Panc1 (cell line): Measurements from ENCODE around the gene PTAR1. TPM values are rescaled to one million over a fixed set of nuclear protein-coding genes. Genes with fewer than 3 reads are reported as not detected.

ENCODE experiments used
- ATAC-seq: fragments of 200-7000 bp; cut with Tn5 transposase; 2 replicates; pipeline ENCODE4 v1.9.1; 2020; ENCODE audit warnings: mild to moderate bottlenecking, moderate library complexity
- BruUV-seq: library from RNA; stranded (reverse); fragments of 400-500 nt; replicated peaks from 2 replicates; lab custom pipeline; 2021; lab: Mats Ljungman, UMichigan
- CTCF ChIA-PET: fragments of 300-600 bp; sonication (Branson Sonifier 250); formaldehyde crosslinking; loops from one replicate; lab custom pipeline; 2022; ENCODE audit warnings: antibody characterized with exemption; lab: Charles Lee
- POLR2A ChIA-PET: fragments of 300-600 bp; sonication (Branson Sonifier 250); formaldehyde crosslinking; loops from one replicate; lab custom pipeline; 2022; ENCODE audit warnings: antibody characterized with exemption; lab: Charles Lee
- DNase-seq: peaks from one replicate; pipeline ENCODE4 v3.0.0-alpha.2; 2010; ENCODE audit warnings: low read depth, low spot score
- H3K27ac ChIP-seq: 2 replicates; pipeline ENCODE4 v1.5.1; 2011; ENCODE audit warnings: mild to moderate bottlenecking, low read length, inconsistent platforms
- H3K27me3 ChIP-seq: fragments of 200-500 bp; sonication (Bioruptor generic); 2 replicates; pipeline ENCODE4 v1.6.0; 2014; ENCODE audit warnings: low read length, inconsistent platforms; ENCODE audit not compliant: control insufficient read depth, insufficient read depth
- H3K36me3 ChIP-seq: fragments of 200-500 bp; sonication (Bioruptor generic); 2 replicates; pipeline ENCODE4 v1.5.1; 2014; ENCODE audit warnings: inconsistent platforms, mild to moderate bottlenecking, low read length, moderate library complexity; ENCODE audit not compliant: control insufficient read depth, insufficient read depth
- H3K4me1 ChIP-seq: 2 replicates; pipeline ENCODE4 v1.5.1; 2011; ENCODE audit warnings: inconsistent platforms, mild to moderate bottlenecking, low read length, moderate library complexity; ENCODE audit not compliant: control insufficient read depth, insufficient read depth
- H3K4me3 ChIP-seq, 2 experiments: 2 replicates each; pipeline ENCODE4 v1.5.1; 2011 to 2012; ENCODE audit warnings: low read depth in 2 of 2, low read length in 2 of 2, mild to moderate bottlenecking in 2 of 2, inconsistent platforms in 1 of 2, moderate library complexity in 1 of 2
- H3K9me3 ChIP-seq: fragments of 200-500 bp; sonication (Bioruptor generic); 2 replicates; pipeline ENCODE4 v1.5.1; 2014; ENCODE audit warnings: low read depth, mild to moderate bottlenecking, inconsistent platforms, low read length, moderate library complexity; ENCODE audit not compliant: control insufficient read depth, insufficient read depth
- POLR2AphosphoS5 ChIP-seq: IDR thresholded peaks from 2 replicates; pipeline ENCODE4 v1.6.1; 2012; ENCODE audit warnings: mild to moderate bottlenecking, low read depth, low read length, moderate library complexity
- SIN3A ChIP-seq: IDR thresholded peaks from 2 replicates; pipeline ENCODE4 v1.6.1; 2012; ENCODE audit warnings: low read depth, mild to moderate bottlenecking, low read length, moderate library complexity, borderline replicate concordance; ENCODE audit not compliant: insufficient read depth
- TCF7L2 ChIP-seq: IDR thresholded peaks from 2 replicates; pipeline ENCODE4 v1.6.1; 2011; ENCODE audit warnings: mild to moderate bottlenecking, low read depth, low read length, inconsistent platforms
- in situ Hi-C: cut with HindIII; loops from 2 replicates; pipeline ENCODE4 v1.10.0; 2016; ENCODE audit warnings: low sequenced_read_pairs, low pct_unique_long_range_greater_than_20kb
- intact Hi-C: fragments of 100-400 bp; cut with micrococcal nuclease; formaldehyde crosslinking; loops from one replicate; pipeline ENCODE4 v1.10.0; 2022; ENCODE audit not compliant: unreplicated experiment
- total RNA-seq: library from RNA; stranded (reverse); gene quantifications from one replicate; pipeline ENCODE4 v1.2.1, GENCODE V29; 2021; ENCODE audit not compliant: unreplicated experiment
- TF ChIP-seq, protein P1 (sequence below): fragments of 450-650 bp; IDR thresholded peaks from 2 replicates; pipeline ENCODE4 v1.5.1; 2017; ENCODE audit warnings: mild to moderate bottlenecking
- TF ChIP-seq, protein P2 (sequence below), 2 experiments: IDR thresholded peaks; 2 replicates each; pipeline ENCODE4 v1.6.1; 2011 to 2012; ENCODE audit warnings: low read depth in 2 of 2, control low read depth in 1 of 2, low read length in 1 of 2, mild to moderate bottlenecking in 1 of 2, moderate library complexity in 1 of 2; ENCODE audit not compliant: insufficient read depth in 1 of 2

PTAR1 gene
- total RNA-seq, 1 experiment from 2014 or later: 26.0 TPM

DNA sequence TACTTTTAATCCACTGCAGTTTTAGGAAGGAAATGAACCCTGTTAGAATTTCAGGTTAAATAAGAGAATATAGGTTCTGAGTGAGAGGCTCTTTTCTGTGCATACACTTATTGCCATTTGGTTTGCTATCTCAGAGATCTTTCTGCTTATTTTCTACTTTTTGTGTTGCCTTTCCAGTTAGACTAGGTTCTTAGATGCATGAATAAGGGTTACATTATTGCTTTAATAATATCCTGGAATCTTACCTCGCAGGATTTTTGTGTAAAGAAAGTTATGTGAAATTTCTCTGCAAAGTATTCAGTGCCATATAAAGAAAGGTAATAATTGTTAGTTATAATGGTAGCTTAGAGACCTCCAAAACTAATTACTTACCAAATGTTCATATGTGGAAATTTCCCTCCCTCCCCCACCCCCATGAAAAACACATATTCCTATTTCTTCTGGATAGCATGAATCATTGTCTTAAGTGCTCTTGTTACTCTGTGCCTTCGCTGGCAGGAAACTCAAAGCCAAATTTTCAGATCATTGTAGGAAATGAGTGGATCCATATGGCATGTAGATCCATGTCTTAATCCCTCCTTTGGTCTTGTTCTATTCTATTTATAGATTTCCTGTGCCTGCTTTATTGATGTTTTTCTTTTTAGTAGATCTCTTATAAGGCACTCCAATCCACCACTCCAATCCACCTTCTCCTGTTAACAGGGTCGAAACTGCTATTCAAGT lies 84.9 kb downstream of the PTAR1 start:
- TF ChIP-seq, protein P1, sequence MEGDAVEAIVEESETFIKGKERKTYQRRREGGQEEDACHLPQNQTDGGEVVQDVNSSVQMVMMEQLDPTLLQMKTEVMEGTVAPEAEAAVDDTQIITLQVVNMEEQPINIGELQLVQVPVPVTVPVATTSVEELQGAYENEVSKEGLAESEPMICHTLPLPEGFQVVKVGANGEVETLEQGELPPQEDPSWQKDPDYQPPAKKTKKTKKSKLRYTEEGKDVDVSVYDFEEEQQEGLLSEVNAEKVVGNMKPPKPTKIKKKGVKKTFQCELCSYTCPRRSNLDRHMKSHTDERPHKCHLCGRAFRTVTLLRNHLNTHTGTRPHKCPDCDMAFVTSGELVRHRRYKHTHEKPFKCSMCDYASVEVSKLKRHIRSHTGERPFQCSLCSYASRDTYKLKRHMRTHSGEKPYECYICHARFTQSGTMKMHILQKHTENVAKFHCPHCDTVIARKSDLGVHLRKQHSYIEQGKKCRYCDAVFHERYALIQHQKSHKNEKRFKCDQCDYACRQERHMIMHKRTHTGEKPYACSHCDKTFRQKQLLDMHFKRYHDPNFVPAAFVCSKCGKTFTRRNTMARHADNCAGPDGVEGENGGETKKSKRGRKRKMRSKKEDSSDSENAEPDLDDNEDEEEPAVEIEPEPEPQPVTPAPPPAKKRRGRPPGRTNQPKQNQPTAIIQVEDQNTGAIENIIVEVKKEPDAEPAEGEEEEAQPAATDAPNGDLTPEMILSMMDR: no peak
- no peak for TF ChIP-seq SIN3A
- TF ChIP-seq, protein P2, sequence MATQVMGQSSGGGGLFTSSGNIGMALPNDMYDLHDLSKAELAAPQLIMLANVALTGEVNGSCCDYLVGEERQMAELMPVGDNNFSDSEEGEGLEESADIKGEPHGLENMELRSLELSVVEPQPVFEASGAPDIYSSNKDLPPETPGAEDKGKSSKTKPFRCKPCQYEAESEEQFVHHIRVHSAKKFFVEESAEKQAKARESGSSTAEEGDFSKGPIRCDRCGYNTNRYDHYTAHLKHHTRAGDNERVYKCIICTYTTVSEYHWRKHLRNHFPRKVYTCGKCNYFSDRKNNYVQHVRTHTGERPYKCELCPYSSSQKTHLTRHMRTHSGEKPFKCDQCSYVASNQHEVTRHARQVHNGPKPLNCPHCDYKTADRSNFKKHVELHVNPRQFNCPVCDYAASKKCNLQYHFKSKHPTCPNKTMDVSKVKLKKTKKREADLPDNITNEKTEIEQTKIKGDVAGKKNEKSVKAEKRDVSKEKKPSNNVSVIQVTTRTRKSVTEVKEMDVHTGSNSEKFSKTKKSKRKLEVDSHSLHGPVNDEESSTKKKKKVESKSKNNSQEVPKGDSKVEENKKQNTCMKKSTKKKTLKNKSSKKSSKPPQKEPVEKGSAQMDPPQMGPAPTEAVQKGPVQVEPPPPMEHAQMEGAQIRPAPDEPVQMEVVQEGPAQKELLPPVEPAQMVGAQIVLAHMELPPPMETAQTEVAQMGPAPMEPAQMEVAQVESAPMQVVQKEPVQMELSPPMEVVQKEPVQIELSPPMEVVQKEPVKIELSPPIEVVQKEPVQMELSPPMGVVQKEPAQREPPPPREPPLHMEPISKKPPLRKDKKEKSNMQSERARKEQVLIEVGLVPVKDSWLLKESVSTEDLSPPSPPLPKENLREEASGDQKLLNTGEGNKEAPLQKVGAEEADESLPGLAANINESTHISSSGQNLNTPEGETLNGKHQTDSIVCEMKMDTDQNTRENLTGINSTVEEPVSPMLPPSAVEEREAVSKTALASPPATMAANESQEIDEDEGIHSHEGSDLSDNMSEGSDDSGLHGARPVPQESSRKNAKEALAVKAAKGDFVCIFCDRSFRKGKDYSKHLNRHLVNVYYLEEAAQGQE (IDR thresholded peaks at IDR 0.05; ENCODE audit: insufficient read depth in 1 of 2, low read depth in 2 of 2, low read length in 1 of 2): no peak
- TF ChIP-seq POLR2AphosphoS5: no peak
- no peak for TF ChIP-seq TCF7L2
- Histone ChIP-seq H3K36me3 (no peaks in the 10 kb centered on the region), H3K9me3 (no peaks in the 10 kb centered on the region), H3K4me3 (no peak overlapping the region), H3K27me3 (peaks cover 3% of the 10 kb centered on the region; the same call in 1 of the 2 replicates), H3K27ac (no peak overlapping the region), H3K4me1 (no peaks in the 10 kb centered on the region)
- no peak for ATAC-seq
- in situ Hi-C loops (no loop called here), intact Hi-C loops (loop anchor here (5.0 kb wide), 1 partner anchor 242 kb away; no protein-coding TSS in a partner anchor)
- BruUV-seq: no TSS peak
- CTCF ChIA-PET: no interaction called here
- POLR2A ChIA-PET: no interaction called here
- no peak for DNase-seq

DNA sequence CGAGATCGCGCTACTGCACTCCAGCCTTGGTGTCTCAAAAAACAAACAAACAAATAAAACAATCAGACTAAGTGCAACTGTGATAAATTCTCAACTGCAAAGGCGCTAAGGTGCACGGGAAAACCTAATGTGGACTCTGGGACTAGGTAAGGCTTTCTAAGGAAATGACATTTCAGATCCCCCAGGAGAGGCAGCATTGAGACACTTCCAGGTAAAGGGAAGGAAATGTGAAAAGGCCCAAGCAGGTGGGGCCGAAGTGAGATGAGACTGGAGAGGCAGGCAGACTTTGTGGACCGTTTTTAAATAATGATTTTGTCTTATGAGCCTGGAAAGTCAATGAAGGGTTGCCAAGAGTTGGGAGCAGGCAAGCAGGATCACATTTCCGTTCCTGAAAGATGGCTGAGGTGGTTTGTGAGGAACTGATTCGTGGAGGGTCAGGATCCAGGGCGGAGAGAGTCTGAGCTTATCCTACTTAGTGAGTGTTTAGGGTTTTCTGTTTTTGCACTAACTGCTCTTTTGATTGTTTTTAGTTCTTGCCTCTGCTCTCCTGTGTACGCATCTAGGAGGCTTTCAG lies 85.6 kb downstream of the PTAR1 start:
- no TSS peak for BruUV-seq
- no peaks in the 10 kb centered on the region for H3K36me3 ChIP-seq
- no peak for ATAC-seq
- no peak for DNase-seq
- TF ChIP-seq, protein P1: no peak
- TF ChIP-seq TCF7L2 (no peak), POLR2AphosphoS5 (no peak), SIN3A (no peak)
- TF ChIP-seq, protein P2 (IDR thresholded peaks at IDR 0.05; ENCODE audit: insufficient read depth in 1 of 2, low read depth in 2 of 2, low read length in 1 of 2): no peak
- ChIA-PET CTCF (no interaction called here), POLR2A (no interaction called here)
- H3K27me3 ChIP-seq: peaks cover 4% of the 10 kb centered on the region; the same call in 1 of the 2 replicates
- in situ Hi-C loops (no loop called here), intact Hi-C loops (loop anchor here (5.0 kb wide), 1 partner anchor 243 kb away; no protein-coding TSS in a partner anchor)
- no peak overlapping the region for H3K27ac ChIP-seq
- H3K4me3 ChIP-seq: no peak overlapping the region
- H3K9me3 ChIP-seq: no peaks in the 10 kb centered on the region
- H3K4me1 ChIP-seq: no peaks in the 10 kb centered on the region
